Retina (tissue), 1 donor: ENCODE data around the gene SEL1L2.
"Not testable (repeated sequence)": the region's sequence is repeated elsewhere in the genome, so short reads cannot be mapped to it uniquely, and the experiment has no call there.

Experiments used
- DNase-seq: peaks from one replicate; pipeline ENCODE4 v3.0.0-alpha.2; 2016

SEL1L2 gene

GRCh38 chr20:13990465-13990864 lies at the start of gene SEL1L2:
SEL1L2 (minus strand) TSS chr20:13990614; CDS start chr20:13990534, 80 bp downstream.
- DNase-seq: peak; percentile 23

- no peak for DNase-seq
Measured at GRCh38 chr20:14036567-14036966, 46.2 kb upstream of the SEL1L2 start.

GRCh38 chr20:14033310-14033709 lies 42.9 kb upstream of the SEL1L2 start:
- no peak for DNase-seq

- DNase-seq: no peak
Measured at GRCh38 chr20:14030991-14031390, 40.6 kb upstream of the SEL1L2 start.

GRCh38 chr20:14012671-14013070 lies 22.3 kb upstream of the SEL1L2 start:
- no peak for DNase-seq

- no peak for DNase-seq
Measured at GRCh38 chr20:14009208-14009607, 18.8 kb upstream of the SEL1L2 start.

- DNase-seq: no peak
Measured at GRCh38 chr20:14005996-14006395, 15.6 kb upstream of the SEL1L2 start.

- DNase-seq: no peak
Measured at GRCh38 chr20:14000917-14001316, 10.5 kb upstream of the SEL1L2 start.

GRCh38 chr20:13996265-13996664 lies 5.9 kb upstream of the SEL1L2 start:
- DNase-seq: no peak

- DNase-seq: peak; percentile 75
Measured at GRCh38 chr20:13995841-13996240, 5.4 kb upstream of the SEL1L2 start.

- DNase-seq: peak; percentile 96
Measured at GRCh38 chr20:13995086-13995665, 4.8 kb upstream of the SEL1L2 start, which contains the start of gene MACROD2. MACROD2 (plus strand) TSS chr20:13995516.

GRCh38 chr20:13991955-13992354 lies 1.5 kb upstream of the SEL1L2 start:
- not testable (repeated sequence) for DNase-seq

- no peak for DNase-seq
Measured at GRCh38 chr20:13991311-13991710, 897 bp upstream of the SEL1L2 start.

- DNase-seq: no peak
Measured at GRCh38 chr20:13984211-13984610, 6.2 kb downstream of the SEL1L2 start.

GRCh38 chr20:13960525-13960924 lies 29.9 kb downstream of the SEL1L2 start:
- no peak for DNase-seq

GRCh38 chr20:13960119-13960518 lies 30.3 kb downstream of the SEL1L2 start:
- DNase-seq: no peak

GRCh38 chr20:13953227-13953626 lies 37.2 kb downstream of the SEL1L2 start:
- DNase-seq: no peak

GRCh38 chr20:13947719-13948118 lies 42.7 kb downstream of the SEL1L2 start:
- DNase-seq: no peak

- no peak for DNase-seq
Measured at GRCh38 chr20:13941031-13941430, 49.4 kb downstream of the SEL1L2 start.

- DNase-seq: no peak
Measured at GRCh38 chr20:13936781-13937576, 53.4 kb downstream of the SEL1L2 start.

GRCh38 chr20:13934992-13935894 lies 55.2 kb downstream of the SEL1L2 start:
- no peak for DNase-seq

- no peak for DNase-seq
Measured at GRCh38 chr20:13930281-13930680, 60.1 kb downstream of the SEL1L2 start.

GRCh38 chr20:13929836-13930235 lies 60.6 kb downstream of the SEL1L2 start:
- DNase-seq: no peak
